Stimulated activated CD4-positive, alpha-beta T cell treated with anti-CD3 and anti-CD28 coated beads, Interleukin-12 subunit alpha, Interleukin-12 subunit beta, amount 100 ng/mL, for 24 hours (primary cell): Measurements from ENCODE around the gene ZNF665.
A peak's percentile ranks its signal among the peaks of the same experiment; 100 is the strongest.
"Not testable (repeated sequence)": the region's sequence is repeated elsewhere in the genome, so short reads cannot be mapped to it uniquely, and the experiment has no call there.

ENCODE experiments used
- DNase-seq, 2 experiments: peaks; one replicate each; pipeline ENCODE4 v3.0.0-alpha.2; 2020; ENCODE audit warnings: low read depth in 2 of 2

Gene ZNF665

DNA sequence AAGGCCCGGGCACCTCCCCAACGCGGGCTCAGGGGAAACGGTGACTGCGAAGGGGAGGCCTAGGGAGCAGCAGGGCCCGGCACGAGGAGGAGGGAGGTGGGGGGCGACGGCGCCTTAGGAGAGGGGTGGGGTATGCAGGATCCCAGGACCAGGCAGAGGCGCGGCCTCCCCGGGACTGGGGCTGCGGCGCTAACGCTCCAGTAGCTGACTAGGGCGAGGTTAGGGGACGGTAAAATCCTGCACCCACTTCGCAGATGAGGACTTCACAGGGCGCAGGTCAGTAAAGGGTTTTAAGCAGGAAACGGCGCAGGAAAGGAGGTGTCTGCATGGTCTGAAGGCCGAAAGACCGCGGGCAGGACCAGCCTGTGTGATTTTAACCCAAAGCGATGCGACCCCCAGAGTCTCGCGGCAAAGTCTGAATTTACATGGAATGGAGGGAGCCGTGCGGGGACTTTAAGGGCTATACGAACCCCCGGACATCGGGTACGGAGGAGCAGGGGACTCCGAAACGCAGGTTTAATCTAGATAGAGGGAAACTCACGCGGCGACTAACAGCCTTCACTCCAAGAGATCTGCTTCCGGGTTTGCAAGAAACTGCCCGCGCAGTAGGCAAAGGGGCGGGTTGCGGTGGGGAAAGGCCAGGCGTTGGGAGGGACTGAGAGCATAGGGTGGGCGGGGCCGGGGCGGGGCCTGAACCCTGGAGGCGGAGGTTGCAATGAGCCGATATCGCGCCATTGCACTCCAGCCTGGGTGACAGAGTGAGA, at the start of gene ZNF665:
TSS of gene ZNF665 (minus strand) at position 588 of the 764 bp plus-strand sequence. CDS start 10,460 bp downstream, outside the sequence.
- peak; percentile 65 to 68 for DNase-seq

- DNase-seq: no peak
These were observed 44.1 kb upstream of the ZNF665 start for GRCh38 chr19:53237114-53237777.

DNA sequence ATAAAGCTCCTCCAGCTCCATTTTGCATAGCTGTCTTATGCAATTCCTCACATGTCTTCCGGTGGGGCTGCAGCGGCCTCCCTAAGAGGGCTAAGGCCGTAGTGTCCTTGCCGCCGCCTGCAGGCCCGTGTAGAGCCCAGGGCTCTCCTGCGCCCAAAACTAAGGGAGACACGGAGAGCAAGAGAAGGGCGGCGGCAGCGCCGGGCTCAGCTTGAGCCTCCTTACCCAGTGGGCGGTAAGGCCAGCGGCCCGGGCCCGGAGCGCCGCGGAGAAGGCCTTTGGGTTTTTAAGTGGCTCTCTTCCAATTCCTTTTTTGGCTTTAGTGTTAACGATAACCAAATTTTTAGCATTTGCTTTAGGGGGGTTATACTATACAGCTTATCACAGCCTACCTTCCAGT, 31.4 kb upstream of the ZNF665 start:
- DNase-seq: no peak

DNA sequence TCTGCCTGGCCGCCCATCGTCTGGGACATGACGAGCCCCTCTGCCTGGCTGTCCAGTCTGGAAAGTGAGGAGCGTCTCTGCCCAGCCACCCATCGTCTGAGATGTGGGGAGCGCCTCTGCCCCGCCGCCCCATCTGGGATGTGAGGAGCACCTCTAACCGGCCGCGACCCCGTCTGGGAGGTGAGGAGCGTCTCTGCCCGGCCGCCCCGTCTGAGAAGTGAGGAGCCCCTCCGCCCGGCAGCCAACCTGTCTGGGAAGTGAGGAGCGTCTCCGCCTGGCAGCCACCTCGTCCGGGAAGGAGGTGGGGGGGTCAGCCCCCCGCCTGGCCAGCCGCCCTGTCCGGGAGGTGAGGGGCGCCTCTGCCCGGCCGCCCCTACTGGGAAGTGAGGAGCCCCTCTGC, 29.6 kb upstream of the ZNF665 start:
- DNase-seq: not testable (repeated sequence)

DNA sequence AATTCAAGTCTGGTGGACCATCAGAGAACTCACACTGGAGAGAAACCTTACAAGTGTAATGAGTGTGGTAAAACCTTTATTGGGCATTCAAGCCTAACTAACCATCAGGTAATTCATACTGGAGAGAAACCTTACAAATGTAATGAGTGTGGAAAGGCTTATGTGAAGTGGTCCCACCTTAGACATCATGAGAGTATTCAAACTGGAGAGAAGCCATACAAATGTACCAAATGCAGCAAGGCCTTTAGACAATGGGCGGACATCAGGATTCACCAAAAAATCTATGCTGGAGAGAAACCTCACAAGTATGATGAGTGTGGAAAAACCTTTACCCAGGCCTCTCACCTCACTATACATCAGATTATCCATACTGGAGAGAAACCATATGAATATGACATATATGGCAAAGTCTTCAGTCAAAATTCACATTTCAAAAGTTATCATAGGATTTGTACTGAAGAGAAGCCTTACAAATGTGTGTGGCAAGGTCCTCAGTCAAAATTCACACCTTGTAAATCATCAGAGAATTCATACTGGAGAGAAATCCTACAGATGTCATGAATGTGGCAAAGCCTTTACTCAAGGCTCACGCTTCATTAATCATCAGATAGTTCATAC, 19.7 kb upstream of the ZNF665 start:
- no peak for DNase-seq

DNA sequence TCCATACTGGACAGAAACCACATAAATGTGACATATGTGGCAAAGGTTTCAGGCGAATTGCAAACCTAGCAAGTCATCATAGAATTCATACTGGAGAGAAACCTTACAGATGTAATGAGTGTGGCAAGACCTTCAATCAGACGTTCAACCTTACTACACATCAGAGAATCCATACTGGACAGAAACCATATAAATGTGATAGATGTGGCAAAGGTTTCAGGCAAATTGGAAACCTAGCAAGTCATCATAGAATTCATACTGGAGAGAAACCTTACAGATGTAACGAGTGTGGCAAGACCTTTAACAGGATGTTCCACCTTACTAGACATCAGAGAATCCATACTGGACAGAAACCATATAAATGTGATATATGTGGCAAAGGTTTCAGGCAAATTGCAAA, 18.4 kb upstream of the ZNF665 start:
- DNase-seq: not testable (repeated sequence)

- DNase-seq: peak; percentile 96 to 97
These were observed 3.7 kb upstream of the ZNF665 start for GRCh38 chr19:53196777-53197396.

- DNase-seq: peak; percentile 45 to 52
These were observed 2.2 kb upstream of the ZNF665 start for GRCh38 chr19:53195265-53195903.

DNA sequence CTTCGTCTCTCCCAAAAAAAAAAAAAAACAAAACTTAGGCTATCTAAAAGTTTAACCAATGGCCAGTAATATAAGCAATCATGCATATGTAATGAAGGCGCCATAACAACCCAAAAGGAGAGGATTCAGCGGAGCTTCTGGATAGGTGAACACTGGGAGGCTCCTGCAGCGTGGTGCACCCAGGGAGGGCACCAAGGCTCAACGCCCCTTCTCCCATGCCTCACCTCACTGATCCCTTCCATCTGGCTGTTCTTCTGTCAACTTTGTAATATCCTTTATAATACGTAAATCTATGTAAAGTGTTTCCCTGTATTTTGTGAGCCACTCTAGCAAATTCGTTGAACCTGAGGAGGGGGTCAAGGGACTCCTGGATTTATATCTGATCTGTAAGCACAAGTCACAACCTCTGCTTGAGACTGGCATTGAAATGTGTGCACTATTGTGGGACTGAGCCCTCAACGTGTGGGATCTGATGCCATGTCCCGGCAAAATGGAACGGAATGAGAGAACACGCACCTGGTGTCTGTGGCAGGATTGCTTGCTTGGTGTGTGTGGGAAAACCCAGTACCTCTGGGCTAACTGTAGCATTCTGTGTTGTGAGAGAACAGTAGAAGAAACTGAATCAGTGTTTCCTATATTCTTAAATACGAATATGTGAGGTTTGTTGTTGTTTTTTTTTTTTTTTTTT, 521 bp upstream of the ZNF665 start:
- no peak for DNase-seq

DNA sequence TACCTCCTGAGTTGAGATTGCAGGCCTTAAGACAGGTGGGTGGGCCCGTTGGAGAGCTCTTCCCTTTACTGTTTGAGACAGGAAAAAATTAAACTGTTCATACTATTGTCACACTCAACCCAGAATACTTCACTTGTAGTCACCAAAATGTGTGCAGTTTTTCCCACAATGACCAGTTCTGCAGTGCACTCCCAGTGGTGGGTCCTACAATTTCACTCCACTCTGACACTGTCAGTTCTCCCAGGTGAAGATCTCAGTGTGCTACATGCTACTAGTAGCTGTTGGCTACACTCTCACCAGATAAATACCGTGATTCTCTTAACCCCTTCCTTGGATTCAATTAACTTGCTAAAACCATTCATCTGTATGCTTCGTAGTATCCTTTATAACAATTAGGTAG, 2.9 kb downstream of the ZNF665 start:
- DNase-seq: no peak

- DNase-seq: not testable (repeated sequence)
These were observed 3.4 kb downstream of the ZNF665 start for GRCh38 chr19:53189691-53190198.

DNA sequence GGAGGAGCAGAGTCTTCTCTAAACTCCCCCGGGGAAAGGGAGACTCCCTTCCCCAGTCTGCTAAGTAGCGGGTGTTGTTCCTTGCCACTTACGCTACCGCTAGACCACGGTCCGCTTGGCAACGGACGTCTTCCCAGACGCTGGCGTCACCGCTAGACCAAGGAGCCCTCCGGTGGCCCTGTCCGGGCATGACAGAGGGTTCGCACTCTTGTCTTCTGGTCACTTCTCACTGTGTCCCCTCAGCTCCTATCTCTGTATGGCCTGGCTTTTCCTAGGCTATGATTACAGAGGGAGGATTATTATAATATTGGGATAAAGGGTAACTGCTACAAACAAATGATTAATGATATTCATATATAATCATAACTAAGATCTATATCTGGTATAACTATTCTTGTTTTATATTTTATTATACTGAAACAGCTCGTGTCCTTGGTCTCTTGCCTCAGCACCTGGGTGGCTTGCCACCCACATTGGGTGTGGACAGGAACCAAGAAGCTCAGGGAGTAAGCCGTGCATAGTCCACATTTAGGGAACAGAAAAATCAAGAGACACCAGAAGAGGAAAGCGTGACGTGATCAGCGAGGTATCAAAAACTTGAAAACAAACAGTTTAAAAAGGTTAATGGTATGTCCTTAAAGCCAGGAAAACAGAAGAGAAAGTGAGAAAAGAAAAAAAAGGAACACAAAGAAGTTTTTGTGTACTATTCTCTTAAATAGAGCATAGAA, 7.8 kb downstream of the ZNF665 start:
- not testable (repeated sequence) for DNase-seq

- no peak for DNase-seq
These were observed 9.9 kb downstream of the ZNF665 start for GRCh38 chr19:53183146-53183764.

DNA sequence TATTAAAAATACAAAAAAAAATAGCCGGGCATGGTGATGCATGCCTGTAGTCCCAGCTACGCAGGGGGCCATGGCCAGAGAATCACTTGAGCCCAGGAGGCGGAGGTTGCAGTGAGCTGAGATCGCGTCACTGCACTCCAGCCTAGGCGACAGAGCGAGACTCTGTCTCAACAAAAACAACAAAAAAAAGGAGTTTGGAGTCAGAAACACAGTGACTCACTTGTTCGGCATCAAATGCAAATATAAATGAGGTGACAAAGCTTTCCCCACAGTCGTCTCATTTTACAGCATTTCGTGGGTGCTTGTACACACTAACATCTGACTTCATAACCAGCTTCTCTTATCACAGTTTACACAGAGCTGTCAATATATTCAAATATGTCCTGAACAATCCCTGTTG, 11.0 kb downstream of the ZNF665 start:
- DNase-seq: no peak

- no peak for DNase-seq
These were observed 15.2 kb downstream of the ZNF665 start for GRCh38 chr19:53177986-53178385.

DNA sequence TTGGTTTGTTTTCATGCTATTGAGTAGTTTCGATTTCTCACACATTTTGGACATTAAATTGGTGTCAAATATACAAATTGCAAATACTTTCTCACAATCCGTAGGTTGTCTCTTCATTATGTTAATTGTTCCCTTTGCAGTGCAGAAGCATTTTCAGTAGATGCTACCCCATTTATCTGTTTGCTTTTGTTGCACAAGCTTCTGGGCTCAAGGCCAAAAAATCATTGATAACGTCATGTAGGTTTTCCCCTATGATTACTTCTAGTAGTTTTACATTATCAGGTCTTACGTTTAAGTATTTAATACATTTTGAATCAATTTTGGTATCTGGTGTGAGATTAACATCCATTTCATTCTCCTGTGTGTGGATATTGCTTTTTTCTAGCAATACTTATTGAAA, 20.3 kb downstream of the ZNF665 start:
- DNase-seq: no peak

- no peak for DNase-seq
These were observed 27.5 kb downstream of the ZNF665 start for GRCh38 chr19:53165691-53166091.

GRCh38 chr19:53161123-53161522, 32.0 kb downstream of the ZNF665 start:
- DNase-seq: no peak

DNA sequence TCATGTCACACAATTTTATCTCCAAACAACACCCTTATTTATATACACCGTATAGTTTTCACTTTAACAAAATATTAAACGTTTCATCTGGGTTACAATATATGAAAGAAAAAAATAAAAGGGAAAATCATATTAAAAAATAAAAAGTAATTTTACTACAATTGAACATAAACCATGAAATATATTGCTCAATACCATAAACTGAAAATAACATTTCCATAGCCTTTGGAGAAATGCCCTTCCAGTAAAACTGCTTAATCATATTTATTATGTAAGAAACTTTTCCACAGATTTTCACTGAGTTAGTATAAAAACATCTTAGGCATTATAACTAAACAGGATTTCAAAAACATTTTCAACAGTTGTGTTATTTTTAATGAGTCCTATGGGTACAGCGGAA, 32.8 kb downstream of the ZNF665 start:
- DNase-seq: no peak

DNA sequence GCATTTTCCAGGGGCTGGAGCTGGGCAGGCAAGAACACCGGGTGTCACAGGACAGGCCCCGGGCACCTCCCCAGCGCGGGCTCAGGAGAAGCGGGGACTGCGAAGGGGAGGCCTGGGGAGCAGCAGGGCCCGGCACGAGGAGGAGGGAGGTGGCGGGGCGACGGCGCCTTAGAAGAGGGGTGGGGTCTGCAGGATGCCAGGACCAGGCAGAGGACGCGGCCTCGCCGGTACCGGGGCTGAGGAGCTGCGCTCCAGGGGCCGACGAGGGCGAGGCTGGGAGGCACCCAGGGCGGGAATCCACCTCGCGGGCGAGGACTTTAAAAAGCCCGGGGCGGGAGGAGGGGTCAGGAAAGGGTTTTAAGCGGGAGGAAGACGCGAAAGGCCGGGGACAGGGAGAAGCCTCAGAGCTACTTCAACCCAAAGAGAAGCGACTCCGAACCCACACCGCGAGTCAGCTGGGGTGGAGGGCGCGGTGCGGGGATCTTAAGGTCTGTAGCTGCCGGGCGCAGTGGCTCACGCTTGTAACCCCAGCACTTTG, 35.0 kb downstream of the ZNF665 start:
- DNase-seq: peak; percentile 10 to 17
